Measurements from ENCODE around the gene CGNL1.

DNA sequence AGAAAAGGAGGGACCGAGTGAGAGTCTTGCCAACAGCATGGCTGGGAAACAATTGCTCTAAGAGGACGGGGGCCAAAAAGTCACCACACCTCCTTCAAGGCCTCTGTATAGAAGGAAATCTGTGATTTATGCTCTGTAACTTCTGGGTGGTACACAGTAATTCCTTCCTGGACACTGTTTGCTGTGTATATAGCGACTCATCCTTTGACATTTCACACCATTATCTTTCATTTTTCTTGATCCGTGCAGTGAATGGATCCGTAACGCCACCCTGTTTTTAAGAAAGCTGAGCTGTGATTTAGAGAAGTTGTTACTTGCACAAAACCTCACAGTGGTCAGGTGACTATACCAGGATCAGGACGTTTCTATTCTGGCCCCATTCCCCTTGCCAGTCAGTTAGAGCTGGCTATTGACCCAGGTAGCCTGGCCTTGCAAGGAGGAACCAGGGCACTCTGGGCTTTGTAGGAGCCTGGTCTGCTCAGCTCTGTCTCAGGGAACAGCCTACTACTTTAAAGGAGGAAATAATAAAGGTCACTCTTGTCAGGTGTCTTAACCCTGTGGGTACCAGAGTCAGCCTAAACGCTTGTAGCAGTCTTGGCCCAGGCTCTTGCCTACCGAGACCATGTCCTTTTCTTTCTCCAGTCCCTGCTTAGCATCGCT, 128.9 kb downstream of the CGNL1 start:
- TF ChIP-seq CBFB (IDR thresholded peaks at IDR 0.05; ENCODE audit: low read depth) (no peak), KDM1A (IDR thresholded peaks at IDR 0.05; ENCODE audit: borderline replicate concordance) (no peak), MYB (IDR thresholded peaks at IDR 0.05; ENCODE audit: borderline replicate concordance, low read depth, low read length) (no peak), RELA (IDR thresholded peaks at IDR 0.05; ENCODE audit: borderline replicate concordance, partially characterized antibody) (no peak), POLR2AphosphoS5 (IDR thresholded peaks at IDR 0.05; ENCODE audit: low read length) (no peak), TBL1XR1 (IDR thresholded peaks at IDR 0.05; ENCODE audit: low read depth, low read length) (no peak), CEBPB (IDR thresholded peaks at IDR 0.05; ENCODE audit: borderline replicate concordance in 1 of 2, low read depth in 2 of 2, low read length in 2 of 2) (no peak), TCF7 (IDR thresholded peaks at IDR 0.05; ENCODE audit: borderline replicate concordance) (no peak), MXI1 (IDR thresholded peaks at IDR 0.05; ENCODE audit: low read depth, low read length) (no peak), RFX5 (IDR thresholded peaks at IDR 0.05; ENCODE audit: low read depth, low read length) (no peak), RCOR1 (conservative IDR thresholded peaks at IDR 0.05; ENCODE audit: low read depth, low read length) (no peak), RAD21 (IDR thresholded peaks at IDR 0.05; ENCODE audit: insufficient read depth, low read depth, low read length) (no peak)
- TF ChIP-seq, protein P1, sequence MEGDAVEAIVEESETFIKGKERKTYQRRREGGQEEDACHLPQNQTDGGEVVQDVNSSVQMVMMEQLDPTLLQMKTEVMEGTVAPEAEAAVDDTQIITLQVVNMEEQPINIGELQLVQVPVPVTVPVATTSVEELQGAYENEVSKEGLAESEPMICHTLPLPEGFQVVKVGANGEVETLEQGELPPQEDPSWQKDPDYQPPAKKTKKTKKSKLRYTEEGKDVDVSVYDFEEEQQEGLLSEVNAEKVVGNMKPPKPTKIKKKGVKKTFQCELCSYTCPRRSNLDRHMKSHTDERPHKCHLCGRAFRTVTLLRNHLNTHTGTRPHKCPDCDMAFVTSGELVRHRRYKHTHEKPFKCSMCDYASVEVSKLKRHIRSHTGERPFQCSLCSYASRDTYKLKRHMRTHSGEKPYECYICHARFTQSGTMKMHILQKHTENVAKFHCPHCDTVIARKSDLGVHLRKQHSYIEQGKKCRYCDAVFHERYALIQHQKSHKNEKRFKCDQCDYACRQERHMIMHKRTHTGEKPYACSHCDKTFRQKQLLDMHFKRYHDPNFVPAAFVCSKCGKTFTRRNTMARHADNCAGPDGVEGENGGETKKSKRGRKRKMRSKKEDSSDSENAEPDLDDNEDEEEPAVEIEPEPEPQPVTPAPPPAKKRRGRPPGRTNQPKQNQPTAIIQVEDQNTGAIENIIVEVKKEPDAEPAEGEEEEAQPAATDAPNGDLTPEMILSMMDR (IDR thresholded peaks at IDR 0.05 in 2 of 3, conservative IDR thresholded peaks at IDR 0.05 in 1 of 3; ENCODE audit: control insufficient read depth in 2 of 3, extremely low read depth in 1 of 3, insufficient read depth in 1 of 3, low read depth in 3 of 3, low read length in 3 of 3) = no peak

Data from GM12878 (cell line).